Caco-2 (cell line): ENCODE results near the gene TBX6. TPM values are rescaled to one million over a fixed set of nuclear protein-coding genes. Genes with fewer than 3 reads are reported as not detected.

ENCODE experiments used
- BruUV-seq: library from RNA; stranded (reverse); fragments of 400-500 nt; replicated peaks from 2 replicates; lab custom pipeline; 2021; lab: Mats Ljungman, UMichigan
- CTCF ChIA-PET: fragments of 300-600 bp; sonication (Branson Sonifier 250); formaldehyde crosslinking; loops from one replicate; lab custom pipeline; 2022; ENCODE audit warnings: antibody characterized with exemption; lab: Charles Lee
- POLR2A ChIA-PET: fragments of 300-600 bp; sonication (Branson Sonifier 250); formaldehyde crosslinking; loops from one replicate; lab custom pipeline; 2022; ENCODE audit warnings: antibody characterized with exemption; lab: Charles Lee
- DNase-seq, 2 experiments: peaks; one replicate each; pipeline versions ENCODE4 v3.0.0 to v3.0.0-alpha.2; 2020 to 2022
- H3K27me3 ChIP-seq: replicated peaks from 2 replicates; pipeline ENCODE4 v1.6.0; 2011; ENCODE audit warnings: low read length; ENCODE audit not compliant: control insufficient read depth, insufficient read depth
- H3K36me3 ChIP-seq: 2 replicates; pipeline ENCODE4 v1.5.1; 2011; ENCODE audit warnings: low read length; ENCODE audit not compliant: control insufficient read depth, insufficient read depth
- H3K4me1 ChIP-seq: fragments of 250-450 bp; sonication (Bioruptor Pico); 2 replicates; pipeline ENCODE4 v1.5.1; 2020; ENCODE audit warnings: mild to moderate bottlenecking
- H3K4me3 ChIP-seq: 2 replicates; pipeline ENCODE4 v1.5.1; 2011; ENCODE audit warnings: low read depth, mild to moderate bottlenecking, control low read depth, low read length
- H3K9me3 ChIP-seq: fragments of 250-450 bp; sonication (Bioruptor Pico); 2 replicates; pipeline ENCODE4 v1.5.1; 2020; ENCODE audit warnings: mild to moderate bottlenecking, moderate library complexity
- H3K27ac Mint-ChIP-seq: one replicate; pipeline ENCODE4 v1.8.0; 2022; ENCODE audit warnings: mixed read lengths; ENCODE audit not compliant: unreplicated experiment
- H3K27me3 Mint-ChIP-seq: one replicate; pipeline ENCODE4 v1.8.0; 2022; ENCODE audit warnings: mixed read lengths; ENCODE audit not compliant: insufficient read depth, unreplicated experiment
- H3K36me3 Mint-ChIP-seq: one replicate; pipeline ENCODE4 v1.8.0; 2022; ENCODE audit warnings: mild to moderate bottlenecking, mixed read lengths; ENCODE audit not compliant: insufficient read depth, unreplicated experiment
- H3K4me1 Mint-ChIP-seq: one replicate; pipeline ENCODE4 v1.8.0; 2022; ENCODE audit warnings: low read depth, mixed read lengths; ENCODE audit not compliant: unreplicated experiment
- H3K4me3 Mint-ChIP-seq: one replicate; pipeline ENCODE4 v1.8.0; 2022; ENCODE audit warnings: mild to moderate bottlenecking, moderate library complexity, mixed read lengths; ENCODE audit not compliant: unreplicated experiment
- H3K9me3 Mint-ChIP-seq: one replicate; pipeline ENCODE4 v1.8.0; 2022; ENCODE audit warnings: mixed read lengths; ENCODE audit not compliant: unreplicated experiment
- intact Hi-C: fragments of 100-400 bp; cut with micrococcal nuclease; formaldehyde crosslinking; loops from one replicate; pipeline ENCODE4 v1.10.0; 2022; ENCODE audit not compliant: unreplicated experiment
- total RNA-seq: library from RNA; stranded (reverse); gene quantifications from 2 replicates; pipeline ENCODE4 v1.2.3, GENCODE V29; 2022
- TF ChIP-seq, protein P1 (sequence below), 2 experiments: fragments of 200-600 bp in 1 of 2; IDR thresholded peaks; 1 replicate in 1 of 2; 2 replicates in 1 of 2; pipeline versions ENCODE4 v1.5.1 to v1.8.0; 2011 to 2022; ENCODE audit warnings: antibody characterized with exemption in 1 of 2, control low read depth in 1 of 2, inconsistent platforms in 1 of 2, low read depth in 1 of 2, low read length in 1 of 2, mild to moderate bottlenecking in 1 of 2, moderate library complexity in 1 of 2; ENCODE audit not compliant: insufficient read depth in 1 of 2, severe bottlenecking in 1 of 2, unreplicated experiment in 1 of 2

Gene TBX6
- total RNA-seq, 1 experiment from 2014 or later: 1.1 TPM

DNA sequence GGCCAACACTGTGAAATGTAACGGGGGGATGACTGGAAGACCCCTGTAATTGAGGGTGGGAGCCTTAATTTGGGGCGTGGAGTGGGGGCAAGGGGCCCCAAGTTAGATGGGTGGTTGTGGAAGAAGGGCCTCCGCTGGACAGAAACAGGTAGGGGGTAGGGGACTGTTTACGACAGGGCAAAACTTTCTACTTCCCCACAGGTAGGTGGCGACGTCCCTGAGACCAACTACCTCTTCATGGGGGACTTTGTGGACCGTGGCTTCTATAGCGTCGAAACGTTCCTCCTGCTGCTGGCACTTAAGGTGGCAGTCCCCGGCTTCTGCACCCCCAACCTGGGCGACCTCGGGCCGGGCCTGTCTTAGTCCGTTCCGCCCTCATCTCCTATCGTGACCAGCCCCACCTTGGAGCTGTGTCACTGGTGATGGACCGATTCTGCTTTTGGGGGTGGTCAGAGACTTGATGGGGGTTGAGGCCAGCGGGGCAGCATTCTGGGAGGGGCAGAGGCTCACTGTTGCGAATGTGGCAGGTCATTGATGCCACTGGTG, 9.1 kb downstream of the TBX6 start:
- H3K27me3 Mint-ChIP-seq: no peaks in the 10 kb centered on the region
- intact Hi-C loops: no loop called here
- no peaks in the 10 kb centered on the region for H3K4me1 Mint-ChIP-seq
- TF ChIP-seq, protein P1, sequence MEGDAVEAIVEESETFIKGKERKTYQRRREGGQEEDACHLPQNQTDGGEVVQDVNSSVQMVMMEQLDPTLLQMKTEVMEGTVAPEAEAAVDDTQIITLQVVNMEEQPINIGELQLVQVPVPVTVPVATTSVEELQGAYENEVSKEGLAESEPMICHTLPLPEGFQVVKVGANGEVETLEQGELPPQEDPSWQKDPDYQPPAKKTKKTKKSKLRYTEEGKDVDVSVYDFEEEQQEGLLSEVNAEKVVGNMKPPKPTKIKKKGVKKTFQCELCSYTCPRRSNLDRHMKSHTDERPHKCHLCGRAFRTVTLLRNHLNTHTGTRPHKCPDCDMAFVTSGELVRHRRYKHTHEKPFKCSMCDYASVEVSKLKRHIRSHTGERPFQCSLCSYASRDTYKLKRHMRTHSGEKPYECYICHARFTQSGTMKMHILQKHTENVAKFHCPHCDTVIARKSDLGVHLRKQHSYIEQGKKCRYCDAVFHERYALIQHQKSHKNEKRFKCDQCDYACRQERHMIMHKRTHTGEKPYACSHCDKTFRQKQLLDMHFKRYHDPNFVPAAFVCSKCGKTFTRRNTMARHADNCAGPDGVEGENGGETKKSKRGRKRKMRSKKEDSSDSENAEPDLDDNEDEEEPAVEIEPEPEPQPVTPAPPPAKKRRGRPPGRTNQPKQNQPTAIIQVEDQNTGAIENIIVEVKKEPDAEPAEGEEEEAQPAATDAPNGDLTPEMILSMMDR (IDR thresholded peaks at IDR 0.05; ENCODE audit: insufficient read depth in 1 of 2, low read depth in 1 of 2, low read length in 1 of 2, severe bottlenecking in 1 of 2, unreplicated experiment in 1 of 2): peak; percentile 11 to 23
- no peak overlapping the region for H3K27ac Mint-ChIP-seq
- H3K9me3 Mint-ChIP-seq: no peaks in the 10 kb centered on the region
- H3K9me3 ChIP-seq: no peaks in the 10 kb centered on the region
- no peak overlapping the region for H3K4me3 Mint-ChIP-seq
- BruUV-seq: no TSS peak
- peaks cover 6% of the 10 kb centered on the region for H3K36me3 ChIP-seq
- H3K27me3 ChIP-seq: no peaks in the 10 kb centered on the region
- no peak overlapping the region for H3K4me3 ChIP-seq
- H3K4me1 ChIP-seq: no peaks in the 10 kb centered on the region
- ChIA-PET POLR2A (no interaction called here), CTCF (no interaction called here)
- no peak for DNase-seq
- peaks cover 68% of the 10 kb centered on the region for H3K36me3 Mint-ChIP-seq

DNA sequence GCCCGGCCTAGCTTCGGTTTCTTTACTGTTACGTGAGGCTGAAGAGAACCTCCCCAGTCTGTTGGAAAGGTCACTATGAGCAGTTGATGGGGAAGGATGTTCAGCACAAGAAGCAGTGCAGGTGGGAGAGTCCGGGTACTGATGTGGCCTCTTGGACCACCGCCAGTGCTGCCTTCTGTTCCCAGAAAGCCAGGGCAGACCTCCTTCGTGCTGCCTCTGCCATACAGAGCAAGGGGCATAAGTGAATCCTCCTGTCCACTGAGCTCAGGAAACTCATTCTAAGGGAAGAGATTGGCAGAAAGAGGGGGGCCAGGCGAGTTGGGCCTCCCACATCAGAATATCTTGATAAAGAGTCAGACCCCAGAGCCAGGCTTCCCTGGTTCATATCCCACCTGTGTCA, 12.2 kb downstream of the TBX6 start:
- H3K9me3 ChIP-seq: no peaks in the 10 kb centered on the region
- H3K27me3 ChIP-seq: no peaks in the 10 kb centered on the region
- ChIA-PET POLR2A (interaction anchor here (0.6 kb wide), 1 partner anchor 367 kb away, joined by 3 read pairs; no protein-coding TSS in a partner anchor), CTCF (no interaction called here)
- TF ChIP-seq, protein P1 (IDR thresholded peaks at IDR 0.05; ENCODE audit: insufficient read depth in 1 of 2, low read depth in 1 of 2, low read length in 1 of 2, severe bottlenecking in 1 of 2, unreplicated experiment in 1 of 2): no peak
- BruUV-seq: no TSS peak
- Mint-ChIP-seq H3K27ac (no peak overlapping the region), H3K9me3 (no peaks in the 10 kb centered on the region), H3K4me1 (peaks cover 12% of the 10 kb centered on the region), H3K4me3 (no peak overlapping the region), H3K36me3 (peaks cover 76% of the 10 kb centered on the region), H3K27me3 (no peaks in the 10 kb centered on the region)
- H3K4me1 ChIP-seq: 0 out of 2 replicates have a peak, but pooled peaks cover 11% of the 10 kb centered on the region
- intact Hi-C loops: no loop called here
- no peak for DNase-seq
- H3K36me3 ChIP-seq: peaks cover 10% of the 10 kb centered on the region
- no peak overlapping the region for H3K4me3 ChIP-seq

DNA sequence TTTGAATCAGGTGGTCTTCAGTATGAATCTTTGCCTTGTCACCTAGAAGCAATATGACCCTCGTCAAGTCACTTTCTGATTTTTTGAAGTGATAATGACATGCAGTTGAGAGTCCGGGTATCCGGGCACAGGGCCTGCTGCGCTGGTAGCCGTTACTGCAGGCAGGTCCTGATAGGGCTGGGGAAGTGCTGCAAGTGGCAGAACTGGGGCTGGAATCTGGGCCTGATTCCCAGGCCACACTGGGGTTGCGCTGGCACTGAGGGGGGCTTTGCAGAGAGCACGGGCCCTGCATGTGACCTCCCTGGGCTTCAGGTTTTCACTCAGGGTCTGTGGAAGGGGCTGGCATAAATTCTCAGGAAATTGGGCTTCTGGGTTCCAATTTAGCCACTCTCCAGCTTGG, 13.0 kb downstream of the TBX6 start:
- POLR2A ChIA-PET: no interaction called here
- H3K4me1 Mint-ChIP-seq: peaks cover 12% of the 10 kb centered on the region
- no peaks in the 10 kb centered on the region for H3K27me3 Mint-ChIP-seq
- H3K4me3 Mint-ChIP-seq: no peak overlapping the region
- H3K27me3 ChIP-seq: no peaks in the 10 kb centered on the region
- peaks cover 10% of the 10 kb centered on the region for H3K36me3 ChIP-seq
- intact Hi-C loops: no loop called here
- H3K9me3 Mint-ChIP-seq: no peaks in the 10 kb centered on the region
- no TSS peak for BruUV-seq
- TF ChIP-seq, protein P1 (IDR thresholded peaks at IDR 0.05; ENCODE audit: insufficient read depth in 1 of 2, low read depth in 1 of 2, low read length in 1 of 2, severe bottlenecking in 1 of 2, unreplicated experiment in 1 of 2): no peak
- H3K9me3 ChIP-seq: no peaks in the 10 kb centered on the region
- no peak overlapping the region for H3K27ac Mint-ChIP-seq
- peaks cover 72% of the 10 kb centered on the region for H3K36me3 Mint-ChIP-seq
- 0 out of 2 replicates have a peak, but pooled peaks cover 11% of the 10 kb centered on the region for H3K4me1 ChIP-seq
- CTCF ChIA-PET: interaction anchor here (0.6 kb wide), 1 partner anchor 289 kb away, joined by 3 read pairs; no protein-coding TSS in a partner anchor
- no peak overlapping the region for H3K4me3 ChIP-seq
- DNase-seq: no peak
